HepG2 (cell line): ENCODE measurements around the gene PAFAH1B2. TPM values are rescaled to one million over a fixed set of nuclear protein-coding genes. Genes with fewer than 3 reads are reported as not detected.

ENCODE experiments used
- ATAC-seq: fragments of 200-7000 bp; cut with Tn5 transposase; 3 replicates; pipeline ENCODE4 v1.9.1; 2020; ENCODE audit warnings: mild to moderate bottlenecking, moderate library complexity
- BruUV-seq: library from RNA; stranded (reverse); fragments of 400-500 nt; replicated peaks from 2 replicates; lab custom pipeline; 2021; lab: Mats Ljungman, UMichigan
- CTCF ChIA-PET: fragments of 300-600 bp; formaldehyde crosslinking; extraction: SDS; loops from one replicate; lab custom pipeline; 2021; ENCODE audit warnings: low total read pairs, inconsistent platforms, low intra/inter-chr PET ratio; lab: Yijun Ruan, JAX
- POLR2A ChIA-PET: fragments of 350-600 bp; sonication (Branson Sonifier 250); formaldehyde crosslinking; loops from one replicate; lab custom pipeline; 2020; ENCODE audit warnings: antibody characterized with exemption, inconsistent platforms; lab: Yijun Ruan, JAX
- DNase-seq: peaks from one replicate; pipeline ENCODE4 v3.0.0-alpha.2; 2015; ENCODE audit warnings: low spot score
- FAIRE-seq: peaks from 3 replicates; lab custom pipeline; 2011; peaks lifted over from hg19 to GRCh38; lab: Jason Lieb, UNC
- H2AFZ ChIP-seq: one replicate; pipeline ENCODE4 v1.6.1; 2011; ENCODE audit warnings: low read length, inconsistent platforms
- H3K27ac ChIP-seq: fragments of 300-600 bp; 3 replicates; pipeline ENCODE4 v1.8.0; 2011; ENCODE audit warnings: mixed run types, mild to moderate bottlenecking, mixed read lengths, low read length, inconsistent platforms; ENCODE audit not compliant: insufficient read depth; ENCODE audit errors: extremely low read length
- H3K27me3 ChIP-seq, 2 experiments: fragments of 200-600 bp in 1 of 2; 2 replicates in 1 of 2; 3 replicates in 1 of 2; pipeline versions ENCODE4 v1.6.0 to v1.8.0; 2011; ENCODE audit warnings: low read length in 2 of 2, mild to moderate bottlenecking in 2 of 2, moderate library complexity in 2 of 2, inconsistent platforms in 1 of 2; ENCODE audit not compliant: insufficient read depth in 2 of 2, control insufficient read depth in 1 of 2
- H3K36me3 ChIP-seq, 2 experiments: fragments of 200-600 bp in 1 of 2; replicated peaks in 1 of 2; 2 replicates in 1 of 2; 3 replicates in 1 of 2; pipeline versions ENCODE4 v1.5.1 to v1.8.0; 2011; ENCODE audit warnings: low read length in 2 of 2, inconsistent platforms in 1 of 2; ENCODE audit not compliant: insufficient read depth in 2 of 2, control insufficient read depth in 1 of 2
- H3K4me1 ChIP-seq: 2 replicates; pipeline ENCODE4 v1.5.1; 2012; ENCODE audit warnings: low read length, inconsistent platforms; ENCODE audit not compliant: insufficient read depth
- H3K4me2 ChIP-seq: 2 replicates; pipeline ENCODE4 v1.6.0; 2011; ENCODE audit warnings: low read depth, low read length, inconsistent platforms
- H3K4me3 ChIP-seq, 3 experiments: fragments of 200-600 bp in 1 of 3; sonication (generic), shearing (Covaris generic) in 1 of 3; replicated peaks in 1 of 3; 2 replicates each; pipeline ENCODE4 v1.5.1; 2011 to 2016; ENCODE audit warnings: low read length in 3 of 3, inconsistent platforms in 2 of 3, low read depth in 2 of 3, mild to moderate bottlenecking in 2 of 3, control low read depth in 1 of 3, mixed read lengths in 1 of 3; ENCODE audit not compliant: insufficient read depth in 1 of 3
- H3K79me2 ChIP-seq: one replicate; pipeline ENCODE4 v1.6.1; 2011; ENCODE audit warnings: low read length, inconsistent platforms; ENCODE audit not compliant: insufficient read depth
- H3K9ac ChIP-seq: 2 replicates; pipeline ENCODE4 v1.6.0; 2011; ENCODE audit warnings: mild to moderate bottlenecking, low read depth, low read length, inconsistent platforms; ENCODE audit not compliant: insufficient read depth
- H3K9me3 ChIP-seq: 2 replicates; pipeline ENCODE4 v1.5.1; 2012; ENCODE audit warnings: mild to moderate bottlenecking, low read length
- H4K20me1 ChIP-seq: 2 replicates; pipeline ENCODE4 v1.6.0; 2011; ENCODE audit warnings: inconsistent platforms, mild to moderate bottlenecking, low read length, moderate library complexity; ENCODE audit not compliant: insufficient read depth
- ADNP ChIP-seq: sonication (generic); formaldehyde crosslinking; IDR thresholded peaks from 2 replicates; pipeline ENCODE4 v1.4.0; 2020; ENCODE audit warnings: missing genetic modification reagents
- AGO1 ChIP-seq: fragments of 200-400 bp; formaldehyde crosslinking; IDR thresholded peaks from 2 replicates; pipeline ENCODE4 v1.6.1; 2017; ENCODE audit warnings: mild to moderate bottlenecking, low read depth, low read length, moderate library complexity; ENCODE audit not compliant: poor library complexity, severe bottlenecking
- DNMT1 ChIP-seq: sonication (generic); formaldehyde crosslinking; IDR thresholded peaks from 2 replicates; pipeline ENCODE4 v1.5.1; 2020; ENCODE audit warnings: mild to moderate bottlenecking, missing genetic modification reagents
- ELK4 ChIP-seq: sonication (generic); formaldehyde crosslinking; IDR thresholded peaks from 2 replicates; pipeline ENCODE4 v1.9.0; 2021; ENCODE audit warnings: missing genetic modification reagents, borderline replicate concordance
- HNF4G ChIP-seq, 2 experiments: sonication (generic) in 1 of 2; formaldehyde crosslinking in 1 of 2; IDR thresholded peaks; 2 replicates each; pipeline versions ENCODE4 v1.4.0 to v1.6.1; 2011 to 2020; ENCODE audit warnings: borderline replicate concordance in 2 of 2, low read depth in 2 of 2, mild to moderate bottlenecking in 2 of 2, low read length in 1 of 2, missing genetic modification reagents in 1 of 2, moderate library complexity in 1 of 2
- NCOA1 ChIP-seq: sonication (generic); formaldehyde crosslinking; IDR thresholded peaks from 2 replicates; pipeline ENCODE4 v1.9.0; 2021; ENCODE audit warnings: missing genetic modification reagents
- RFX3 ChIP-seq: IDR thresholded peaks from 2 replicates; pipeline ENCODE4 v1.6.1; 2016; ENCODE audit warnings: missing biosample characterization, missing genetic modification reagents
- SNAPC2 ChIP-seq: sonication (generic); formaldehyde crosslinking; IDR thresholded peaks from 2 replicates; pipeline ENCODE4 v1.8.1; 2022; ENCODE audit warnings: mild to moderate bottlenecking, missing genetic modification reagents
- ZFP1 ChIP-seq: IDR thresholded peaks from 2 replicates; pipeline ENCODE4 v1.6.1; 2016
- ZMYM4 ChIP-seq: sonication (generic); formaldehyde crosslinking; IDR thresholded peaks from 2 replicates; pipeline ENCODE4 v1.8.1; 2023; ENCODE audit warnings: mild to moderate bottlenecking, missing genetic modification reagents
- ZNF382 ChIP-seq: sonication (generic); formaldehyde crosslinking; IDR thresholded peaks from 2 replicates; pipeline ENCODE4 v1.5.0; 2020; ENCODE audit warnings: missing genetic modification reagents, mild to moderate bottlenecking, borderline replicate concordance
- ZNF558 ChIP-seq: sonication (generic); formaldehyde crosslinking; IDR thresholded peaks from 2 replicates; pipeline ENCODE4 v1.9.0; 2022; ENCODE audit warnings: mild to moderate bottlenecking, missing genetic modification reagents, borderline replicate concordance
- ZNF615 ChIP-seq: sonication (generic); formaldehyde crosslinking; IDR thresholded peaks from 2 replicates; pipeline ENCODE4 v1.5.0; 2020; ENCODE audit warnings: mild to moderate bottlenecking, missing genetic modification reagents, borderline replicate concordance
- WGBS: methylation state at CpG from one replicate; pipeline ENCODE4 v1.1.6; 2017; ENCODE audit warnings: low lambda C conversion rate; 5-methylcytosine and 5-hydroxymethylcytosine counted together
- in situ Hi-C: cut with HindIII; loops from 2 replicates; pipeline ENCODE4 v1.10.0; 2017; ENCODE audit warnings: low pct_unique_long_range_greater_than_20kb; ENCODE audit not compliant: extremely low pct_ligation_motif_present
- intact Hi-C: fragments of 100-400 bp; cut with micrococcal nuclease; formaldehyde crosslinking; loops from one replicate; pipeline ENCODE4 v1.10.0; 2022; ENCODE audit not compliant: unreplicated experiment
- polyA plus RNA-seq, 8 experiments: library from polyadenylated mRNA; depleted of rRNA in 3 of 8; stranded (reverse) in 7 of 8; unstranded in 1 of 8; fragments of >200 nt; fragmentation: Illumina TruSeq in 4 of 8; extraction: Trizol in 4 of 8; gene quantifications; 2 replicates each; pipeline versions ENCODE4 v1.2.1 to v1.2.3, GENCODE V29; 2011 to 2016; ENCODE audit warnings: low read depth in 4 of 8, missing spikeins in 1 of 8, mixed read lengths in 1 of 8; ENCODE audit not compliant: insufficient read depth in 1 of 8
- total RNA-seq, 5 experiments: library from RNA; depleted of rRNA; stranded (reverse); fragments of >200 nt; fragmentation: Illumina TruSeq; extraction: Trizol; gene quantifications; 2 replicates each; pipeline ENCODE4 v1.2.3, GENCODE V29; 2016; ENCODE audit warnings: low read depth in 1 of 5

Gene PAFAH1B2
- total and polyA plus RNA-seq, 2 of the 13 experiments (the other 11 are each of a cell fraction or from before 2014, with no cell fraction given): 28.8 to 104 TPM

- no peaks in the 10 kb centered on the region for H3K9me3 ChIP-seq
- intact Hi-C loops: loop anchor here (1.0 kb wide), 1 partner anchor 25 kb away; no protein-coding TSS in a partner anchor
- no peak for FAIRE-seq
- H3K4me3 ChIP-seq: no peak overlapping the region
- no peak overlapping the region for H2AFZ ChIP-seq
- H3K9ac ChIP-seq: no peak overlapping the region
- in situ Hi-C loops: no loop called here
- H3K27ac ChIP-seq: no peak overlapping the region
- H3K36me3 ChIP-seq: peaks cover 0 to 3% of the 10 kb centered on the region in 2 experiments; a peak in 1 of 5 replicates
- no TSS peak for BruUV-seq
- H3K27me3 ChIP-seq: no peaks in the 10 kb centered on the region
- peaks cover 9% of the 10 kb centered on the region for H3K4me1 ChIP-seq
- no peak for DNase-seq
- WGBS: 92% methylated on average over 8 of the region's 12 CpGs
- ChIA-PET POLR2A (no interaction called here), CTCF (no interaction called here)
- no peaks in the 10 kb centered on the region for H3K79me2 ChIP-seq
- H3K4me2 ChIP-seq: no peak overlapping the region
- TF ChIP-seq AGO1 (no peak), HNF4G (IDR thresholded peaks at IDR 0.05; ENCODE audit: borderline replicate concordance, low read depth, low read length) (no peak), HNF4G (CRISPR knock-in tag; IDR thresholded peaks at IDR 0.05; ENCODE audit: borderline replicate concordance, low read depth) (no peak), ZNF615 (CRISPR knock-in tag) (no peak), ZNF558 (CRISPR knock-in tag) (no peak)
- no peak for ATAC-seq
- H4K20me1 ChIP-seq: no peaks in the 10 kb centered on the region
These were observed 56.9 kb downstream of the PAFAH1B2 start for GRCh38 chr11:117200813-117201657.

GRCh38 chr11:117201658-117202305 is 57.7 kb downstream of the PAFAH1B2 start:
- no peak for FAIRE-seq
- no peak overlapping the region for H3K27ac ChIP-seq
- no peak for ATAC-seq

More at GRCh38 chr11:117201658-117202305, 57.7 kb downstream of the PAFAH1B2 start:
- BruUV-seq: no TSS peak
- 87% methylated on average over 8 of the region's 14 CpGs for WGBS
- intact Hi-C loops (loop anchor here (1.0 kb wide), 1 partner anchor 25 kb away; no protein-coding TSS in a partner anchor), in situ Hi-C loops (no loop called here)
- H3K27me3 ChIP-seq: no peaks in the 10 kb centered on the region
- H3K9ac ChIP-seq: no peak overlapping the region
- peaks cover 9% of the 10 kb centered on the region for H3K4me1 ChIP-seq
- DNase-seq: no peak
- H3K4me2 ChIP-seq: no peak overlapping the region
- CTCF ChIA-PET: no interaction called here
- no peaks in the 10 kb centered on the region for H4K20me1 ChIP-seq
- peaks cover 0 to 3% of the 10 kb centered on the region in 2 experiments; a peak in 1 of 5 replicates for H3K36me3 ChIP-seq
- H2AFZ ChIP-seq: no peak overlapping the region
- no peak overlapping the region for H3K4me3 ChIP-seq
- H3K9me3 ChIP-seq: no peaks in the 10 kb centered on the region
- no peak for TF ChIP-seq NCOA1 (CRISPR knock-in tag)
- TF ChIP-seq ADNP (CRISPR knock-in tag): no peak
- TF ChIP-seq ELK4 (CRISPR knock-in tag): no peak
- no peak for TF ChIP-seq SNAPC2 (CRISPR knock-in tag)
- no peak for TF ChIP-seq ZMYM4 (CRISPR knock-in tag)
- TF ChIP-seq DNMT1 (CRISPR knock-in tag): no peak
- no peak for TF ChIP-seq ZFP1
- no peak for TF ChIP-seq ZNF382 (CRISPR knock-in tag)
- TF ChIP-seq RFX3: no peak
- TF ChIP-seq, all 625 proteins: peak for 0
- H3K79me2 ChIP-seq: no peaks in the 10 kb centered on the region
- POLR2A ChIA-PET: no interaction called here
